ENCODE measurements around the gene TM4SF5. TPM values are rescaled to one million over a fixed set of nuclear protein-coding genes. Genes with fewer than 3 reads are reported as not detected.

The TM4SF5 gene
- total and polyA plus RNA-seq, 2 of the 8 experiments (the other 6 are each of a cell fraction or from before 2014, with no cell fraction given) = not detected

GRCh38 chr17:4750606-4751005 is 21.1 kb upstream of the TM4SF5 start:
- H3K4me3 ChIP-seq (ENCODE audit: extremely low read depth in 1 of 4, insufficient read depth in 2 of 4, low read depth in 3 of 4, low read length in 4 of 4) = no peak overlapping the region
- H3K79me1 ChIP-seq (ENCODE audit: low read depth, low read length) = no peaks in the 10 kb centered on the region
- H3K27ac ChIP-seq (ENCODE audit: low read depth, low read length) = no peak overlapping the region
- no peak overlapping the region for H2BK15ac ChIP-seq (ENCODE audit: low read length)
- ChIA-PET CTCF (ENCODE audit: partially characterized antibody) (no interaction called here), POLR2A (ENCODE audit: partially characterized antibody) (no interaction called here)
- H3K14ac ChIP-seq (ENCODE audit: insufficient read length) = no peak overlapping the region
- no peaks in the 10 kb centered on the region for H3K36me3 ChIP-seq (ENCODE audit: control insufficient read depth in 2 of 4, insufficient read depth in 4 of 4, low read length in 3 of 4)
- TF ChIP-seq FOSL1 (IDR thresholded peaks at IDR 0.05; ENCODE audit: insufficient read depth, low read depth, low read length) (no peak), CHD2 (IDR thresholded peaks at IDR 0.05; ENCODE audit: low read length) (no peak), USF2 (IDR thresholded peaks at IDR 0.05; ENCODE audit: low read length) (no peak), POU5F1 (IDR thresholded peaks at IDR 0.05; ENCODE audit: low read depth, low read length) (no peak), SAP30 (IDR thresholded peaks at IDR 0.05; ENCODE audit: insufficient read depth, insufficient replicate concordance, low read length) (no peak), HDAC2 (IDR thresholded peaks at IDR 0.05; ENCODE audit: borderline replicate concordance in 1 of 2, low read depth in 2 of 2, low read length in 2 of 2) (no peak), ASH2L (IDR thresholded peaks at IDR 0.05; ENCODE audit: low read length) (no peak), RBBP5 (IDR thresholded peaks at IDR 0.05; ENCODE audit: borderline replicate concordance, low read depth, low read length) (no peak), MAX (IDR thresholded peaks at IDR 0.05) (no peak)
- no peak overlapping the region for H2AFZ ChIP-seq (ENCODE audit: low read length)
- H3K23ac ChIP-seq (ENCODE audit: insufficient read length) = no peak overlapping the region
- WGBS, 2 experiments (ENCODE audit: extremely low coverage in 1 of 2, insufficient coverage in 1 of 2, insufficient read length in 1 of 2, insufficient replicate concordance in 2 of 2, low coverage in 1 of 2, low lambda C conversion rate in 2 of 2, missing lambda C conversion rate in 1 of 2) = 62% methylated on average over 3 of the region's 3 CpGs; no CpG with 5 or more reads in 1 of the 2 experiments
- FAIRE-seq = no peak
- H4K20me1 ChIP-seq (replicated peaks in 1 of 2; ENCODE audit: control insufficient read depth in 1 of 2, insufficient read depth in 2 of 2, low read length in 2 of 2) = no peaks in the 10 kb centered on the region
- no peak overlapping the region for H3K4ac ChIP-seq (replicated peaks; ENCODE audit: insufficient read length, low read depth, low read length)
- no peak overlapping the region for H3K18ac ChIP-seq (ENCODE audit: extremely low read depth, low read length)
- H2AK5ac ChIP-seq (ENCODE audit: low read depth, low read length) = no peak overlapping the region
- DNase-seq (ENCODE audit: low read depth in 1 of 2, low spot score in 2 of 2) = no peak
- no peaks in the 10 kb centered on the region for H3K79me2 ChIP-seq (ENCODE audit: control insufficient read depth in 1 of 2, insufficient read depth in 2 of 2, low read length in 2 of 2)
- no peaks in the 10 kb centered on the region; a peak in 1 of 7 replicates for H3K27me3 ChIP-seq (replicated peaks in 1 of 4; ENCODE audit: control insufficient read depth in 3 of 4, extremely low read depth in 1 of 4, insufficient read depth in 3 of 4, low read length in 3 of 4)
- no peak overlapping the region for H2BK20ac ChIP-seq (ENCODE audit: low read length)
- H3K4me1 ChIP-seq (replicated peaks in 1 of 4; ENCODE audit: control insufficient read depth in 3 of 4, insufficient read depth in 4 of 4, low read length in 3 of 4) = peaks cover 0 to 3% (median under 1%) of the 10 kb centered on the region in 4 experiments; a peak in 1 of 7 replicates
- H4K5ac ChIP-seq (ENCODE audit: insufficient read length, low read depth, low read length) = no peak overlapping the region
- H2BK5ac ChIP-seq (ENCODE audit: low read depth, low read length) = no peak overlapping the region
- no peak overlapping the region for H4K8ac ChIP-seq (ENCODE audit: extremely low read depth, insufficient read depth, low read length)
- H3K4me2 ChIP-seq (ENCODE audit: insufficient read depth in 1 of 2, low read depth in 2 of 2, low read length in 2 of 2) = no peak overlapping the region
- no peak overlapping the region for H3K56ac ChIP-seq (replicated peaks; ENCODE audit: insufficient read length, low read depth, low read length)
- H2BK12ac ChIP-seq (ENCODE audit: low read depth, low read length) = no peak overlapping the region
- no peak overlapping the region for H2BK120ac ChIP-seq (replicated peaks; ENCODE audit: low read depth, low read length)
- no peaks in the 10 kb centered on the region for H3K9me3 ChIP-seq (ENCODE audit: insufficient read depth in 2 of 2, low read depth in 1 of 2, low read length in 1 of 2)
- no peak overlapping the region for H4K91ac ChIP-seq (replicated peaks; ENCODE audit: insufficient read length, low read length)
- no peak overlapping the region for H3K9ac ChIP-seq (replicated peaks in 1 of 4; ENCODE audit: extremely low read depth in 1 of 4, low read depth in 3 of 4, low read length in 3 of 4)
- H3K23me2 ChIP-seq (ENCODE audit: low read depth, low read length) = peaks cover 2% of the 10 kb centered on the region; the same call in 1 of the 2 replicates
